B cell (primary cell): Measurements from ENCODE around the gene GUCY1A1. TPM values are rescaled to one million over a fixed set of nuclear protein-coding genes. Genes with fewer than 3 reads are reported as not detected.

Source experiments
- ATAC-seq: fragments of 200-7000 bp; cut with Tn5 transposase; one replicate; pipeline ENCODE4 v1.10.0; 2021; ENCODE audit warnings: low read depth, mild to moderate bottlenecking, moderate number of reproducible peaks, moderate library complexity
- CTCF ChIA-PET: fragments of 350-600 bp; sonication (Branson Sonifier 250); formaldehyde crosslinking; loops from one replicate; lab custom pipeline; 2021; ENCODE audit warnings: antibody characterized with exemption, inconsistent platforms; lab: Charles Lee
- POLR2A ChIA-PET: fragments of 350-600 bp; sonication (Branson Sonifier 250); formaldehyde crosslinking; loops from one replicate; lab custom pipeline; 2021; ENCODE audit warnings: antibody characterized with exemption; lab: Charles Lee
- DNase-seq: peaks from one replicate; pipeline ENCODE4 v3.0.0; 2013
- H2AFZ ChIP-seq: 2 replicates; pipeline ENCODE4 v1.6.1; 2012; ENCODE audit warnings: mild to moderate bottlenecking, low read depth, low read length; ENCODE audit not compliant: insufficient read depth, poor library complexity, severe bottlenecking
- H3K27ac ChIP-seq, 2 donors: 1 replicate in 1 of 2; 2 replicates in 1 of 2; pipeline ENCODE4 v1.5.1; 2012 to 2013; ENCODE audit warnings: low read length in 2 of 2, mild to moderate bottlenecking in 2 of 2, moderate library complexity in 1 of 2
- H3K27me3 ChIP-seq, 4 experiments: fragments of 200-600 bp in 1 of 4; sonication (generic) in 1 of 4; replicated peaks in 1 of 4; 1 replicate in 2 of 4; 2 replicates in 2 of 4; pipeline versions ENCODE4 v1.6.1 to v1.7.0; 2013 to 2016; ENCODE audit warnings: low read length in 3 of 4, mild to moderate bottlenecking in 2 of 4, mixed read lengths in 1 of 4, moderate library complexity in 1 of 4; ENCODE audit not compliant: insufficient read depth in 4 of 4, control insufficient read depth in 3 of 4; ENCODE audit errors: control extremely low read depth in 1 of 4
- H3K36me3 ChIP-seq, 2 experiments: replicated peaks in 1 of 2; 1 replicate in 1 of 2; 2 replicates in 1 of 2; pipeline versions ENCODE4 v1.6.1 to v1.7.1; 2013; ENCODE audit warnings: low read length in 1 of 2; ENCODE audit not compliant: insufficient read depth in 2 of 2, control insufficient read depth in 1 of 2; ENCODE audit errors: control extremely low read depth in 1 of 2, extremely low read depth in 1 of 2
- H3K4me1 ChIP-seq, 2 donors: fragments of 200-600 bp in 1 of 2; sonication (generic) in 1 of 2; 1 replicate in 1 of 2; 2 replicates in 1 of 2; pipeline versions ENCODE4 v1.5.1 to v1.6.1; 2013 to 2017; ENCODE audit warnings: low read length in 2 of 2; ENCODE audit not compliant: control insufficient read depth in 2 of 2, insufficient read depth in 2 of 2
- H3K4me2 ChIP-seq: replicated peaks from 2 replicates; pipeline ENCODE3; 2012; ENCODE audit warnings: mild to moderate bottlenecking, low read depth, low read length; ENCODE audit not compliant: poor library complexity, severe bottlenecking
- H3K4me3 ChIP-seq, 5 experiments: fragments of 200-600 bp in 1 of 5; sonication (generic) in 1 of 5; 1 replicate in 3 of 5; 2 replicates in 2 of 5; pipeline versions ENCODE4 v1.5.1 to v1.7.0; 2011 to 2016; ENCODE audit warnings: low read length in 4 of 5, mild to moderate bottlenecking in 4 of 5, low read depth in 2 of 5, control low read depth in 1 of 5, moderate library complexity in 1 of 5; ENCODE audit not compliant: insufficient read depth in 1 of 5; ENCODE audit errors: control extremely low read depth in 1 of 5, extremely low read depth in 1 of 5
- H3K79me2 ChIP-seq: fragments of 200-600 bp; sonication (generic); one replicate; pipeline ENCODE4 v1.6.0; 2016; ENCODE audit warnings: low read length; ENCODE audit not compliant: control insufficient read depth, insufficient read depth
- H3K9ac ChIP-seq: fragments of 200-600 bp; sonication (generic); 2 replicates; pipeline ENCODE4 v1.6.1; 2017; ENCODE audit warnings: mild to moderate bottlenecking, low read length, moderate library complexity
- H3K9me3 ChIP-seq, 3 donors: one replicate each; pipeline versions ENCODE4 v1.6.1 to v1.7.1; 2013; ENCODE audit warnings: low read length in 2 of 3; ENCODE audit not compliant: control insufficient read depth in 2 of 3, insufficient read depth in 1 of 3; ENCODE audit errors: control extremely low read depth in 1 of 3
- H4K20me1 ChIP-seq: 2 replicates; pipeline ENCODE4 v1.6.0; 2012; ENCODE audit warnings: mild to moderate bottlenecking, low read length; ENCODE audit not compliant: insufficient read depth, control insufficient read depth, poor library complexity, severe bottlenecking
- H3K27ac Mint-ChIP-seq: one replicate; pipeline ENCODE4 v1.8.0; 2021; ENCODE audit warnings: mixed read lengths
- H3K27me3 Mint-ChIP-seq: one replicate; pipeline ENCODE4 v1.8.0; 2021; ENCODE audit warnings: mixed read lengths
- H3K4me1 Mint-ChIP-seq: one replicate; pipeline ENCODE4 v1.8.0; 2021; ENCODE audit warnings: mixed read lengths
- H3K4me3 Mint-ChIP-seq: one replicate; pipeline ENCODE4 v1.8.0; 2021; ENCODE audit warnings: mixed read lengths
- H3K9me3 Mint-ChIP-seq: one replicate; pipeline ENCODE4 v1.8.0; 2022; ENCODE audit warnings: mixed read lengths; ENCODE audit not compliant: insufficient read depth
- EZH2 ChIP-seq: IDR thresholded peaks from 2 replicates; pipeline ENCODE4 v1.6.1; 2012; ENCODE audit warnings: borderline replicate concordance, low read depth, mild to moderate bottlenecking, moderate library complexity, low read length; ENCODE audit not compliant: insufficient read depth, poor library complexity, severe bottlenecking
- WGBS: methylation state at CpG from one replicate; pipeline ENCODE4 v1.1.5; 2013; ENCODE audit warnings: missing lambda C conversion rate; ENCODE audit not compliant: insufficient coverage; 5-methylcytosine and 5-hydroxymethylcytosine counted together
- intact Hi-C: fragments of 100-400 bp; cut with micrococcal nuclease; formaldehyde crosslinking; loops from one replicate; pipeline ENCODE4 v1.10.0; 2022
- polyA plus RNA-seq: library from polyadenylated mRNA; depleted of rRNA; stranded (reverse); fragments of >200 nt; gene quantifications from 2 replicates; pipeline ENCODE4 v1.2.3, GENCODE V29; 2012
- total RNA-seq, 2 donors: library from RNA; stranded (reverse); fragments of 120-200 nt in 1 of 2; gene quantifications; 1 replicate in 1 of 2; 2 replicates in 1 of 2; pipeline versions ENCODE4 v1.2.3 to v1.2.4, GENCODE V29; 2013 to 2022
- TF ChIP-seq, protein P1 (sequence below): fragments of 200-600 bp; IDR thresholded peaks from one replicate; pipeline ENCODE4 v1.8.0; 2022; ENCODE audit warnings: antibody characterized with exemption, mild to moderate bottlenecking

GUCY1A1 gene
- total and polyA plus RNA-seq, 2 donors (not counting 1 experiment from before 2014, with no cell fraction given), result 0.12 to 0.25 TPM

GRCh38 chr4:155632310-155632840 is 34.3 kb upstream of the GUCY1A1 start:
- no peaks in the 10 kb centered on the region for H3K27me3 ChIP-seq
- no peaks in the 10 kb centered on the region for H4K20me1 ChIP-seq
- H3K36me3 ChIP-seq, result no peaks in the 10 kb centered on the region
- WGBS, result no CpG with 5 or more reads among the region's 4 CpGs
- peaks cover 0 to 2% (median 0%) of the 10 kb centered on the region in 3 donors for H3K9me3 ChIP-seq
- H3K27ac ChIP-seq, result no peak overlapping the region
- H3K4me3 Mint-ChIP-seq, result no peak overlapping the region
- no peak overlapping the region for H3K27ac Mint-ChIP-seq
- TF ChIP-seq, protein P1, sequence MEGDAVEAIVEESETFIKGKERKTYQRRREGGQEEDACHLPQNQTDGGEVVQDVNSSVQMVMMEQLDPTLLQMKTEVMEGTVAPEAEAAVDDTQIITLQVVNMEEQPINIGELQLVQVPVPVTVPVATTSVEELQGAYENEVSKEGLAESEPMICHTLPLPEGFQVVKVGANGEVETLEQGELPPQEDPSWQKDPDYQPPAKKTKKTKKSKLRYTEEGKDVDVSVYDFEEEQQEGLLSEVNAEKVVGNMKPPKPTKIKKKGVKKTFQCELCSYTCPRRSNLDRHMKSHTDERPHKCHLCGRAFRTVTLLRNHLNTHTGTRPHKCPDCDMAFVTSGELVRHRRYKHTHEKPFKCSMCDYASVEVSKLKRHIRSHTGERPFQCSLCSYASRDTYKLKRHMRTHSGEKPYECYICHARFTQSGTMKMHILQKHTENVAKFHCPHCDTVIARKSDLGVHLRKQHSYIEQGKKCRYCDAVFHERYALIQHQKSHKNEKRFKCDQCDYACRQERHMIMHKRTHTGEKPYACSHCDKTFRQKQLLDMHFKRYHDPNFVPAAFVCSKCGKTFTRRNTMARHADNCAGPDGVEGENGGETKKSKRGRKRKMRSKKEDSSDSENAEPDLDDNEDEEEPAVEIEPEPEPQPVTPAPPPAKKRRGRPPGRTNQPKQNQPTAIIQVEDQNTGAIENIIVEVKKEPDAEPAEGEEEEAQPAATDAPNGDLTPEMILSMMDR, result no peak
- TF ChIP-seq EZH2, result no peak
- H3K4me1 ChIP-seq, result no peaks in the 10 kb centered on the region
- ChIA-PET CTCF (no interaction called here), POLR2A (no interaction called here)
- no peaks in the 10 kb centered on the region for H3K4me1 Mint-ChIP-seq
- no peak for DNase-seq
- H3K4me3 ChIP-seq, result no peak overlapping the region
- H2AFZ ChIP-seq, result no peak overlapping the region
- no peaks in the 10 kb centered on the region for H3K9me3 Mint-ChIP-seq
- ATAC-seq, result no peak
- H3K27me3 Mint-ChIP-seq, result no peaks in the 10 kb centered on the region
- intact Hi-C loops, result no loop called here
- H3K9ac ChIP-seq, result no peak overlapping the region
- H3K4me2 ChIP-seq, result no peak overlapping the region
- H3K79me2 ChIP-seq, result no peaks in the 10 kb centered on the region

- Mint-ChIP-seq H3K4me1 (peaks cover 3% of the 10 kb centered on the region), H3K27me3 (no peaks in the 10 kb centered on the region), H3K27ac (no peak overlapping the region), H3K4me3 (no peak overlapping the region), H3K9me3 (no peaks in the 10 kb centered on the region)
- TF ChIP-seq EZH2, result no peak
- TF ChIP-seq, protein P1, result no peak
- Histone ChIP-seq H3K27ac (no peak overlapping the region), H3K9ac (no peak overlapping the region), H3K4me2 (peak overlapping the region; percentile 19), H3K79me2 (no peaks in the 10 kb centered on the region), H4K20me1 (no peaks in the 10 kb centered on the region), H3K36me3 (no peaks in the 10 kb centered on the region), H3K4me3 (no peak overlapping the region), H3K4me1 (peaks cover 4 to 9% of the 10 kb centered on the region in 2 donors), H3K9me3 (peaks cover 0 to 2% (median 0%) of the 10 kb centered on the region in 3 donors), H3K27me3 (no peaks in the 10 kb centered on the region), H2AFZ (peak overlapping the region; percentile 62)
- no peak for DNase-seq
- ChIA-PET POLR2A (no interaction called here), CTCF (no interaction called here)
- intact Hi-C loops, result no loop called here
- no CpG with 5 or more reads among the region's 5 CpGs for WGBS
- ATAC-seq, result no peak
Measured at GRCh38 chr4:155638195-155638965, 28.3 kb upstream of the GUCY1A1 start.
